ENCODE results near the gene CEBPB. TPM values are rescaled to one million over a fixed set of nuclear protein-coding genes. Genes with fewer than 3 reads are reported as not detected.

The CEBPB gene
- total and polyA plus RNA-seq, 2 donors from 2014 or later, result 33.6 to 81.4 TPM

DNA sequence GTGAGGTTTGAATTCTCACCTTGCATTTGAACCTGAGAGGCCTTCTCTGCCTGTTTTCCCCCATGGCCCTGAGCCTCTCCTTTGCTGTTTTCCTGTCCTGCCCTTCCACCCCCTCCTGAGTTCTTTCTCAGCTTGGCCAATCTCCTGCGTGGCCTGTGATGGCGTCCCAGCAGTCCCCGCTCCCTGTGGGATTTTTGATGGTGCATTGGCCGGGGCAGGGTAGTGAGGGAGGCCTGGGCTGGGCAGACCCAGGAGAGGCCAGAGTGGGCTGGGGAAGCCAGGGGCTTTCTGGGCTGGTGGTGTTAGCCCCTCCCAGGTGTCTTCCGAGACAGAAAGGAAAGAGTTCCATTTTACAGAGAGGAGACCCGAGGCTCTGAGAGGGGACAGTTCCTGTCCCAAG, 6.3 kb downstream of the CEBPB start:
- Histone ChIP-seq H3K4me1 (ENCODE audit: control insufficient read depth in 2 of 3, insufficient read depth in 2 of 3, low read depth in 1 of 3, low read length in 3 of 3) (peaks cover 0 to 11% (median 11%) of the 10 kb centered on the region in 3 donors), H3K27ac (ENCODE audit: low read depth in 2 of 2, low read length in 2 of 2) (no peak overlapping the region), H3K36me3 (ENCODE audit: control insufficient read depth in 2 of 3, insufficient read depth in 3 of 3, low read length in 3 of 3) (peaks cover 0 to 4% (median 0%) of the 10 kb centered on the region in 3 donors), H3K27me3 (ENCODE audit: control insufficient read depth, insufficient read depth, low read length) (no peaks in the 10 kb centered on the region), H3K4me3 (ENCODE audit: low read length in 3 of 3) (no peak overlapping the region), H3K9ac (ENCODE audit: low read length in 3 of 3) (no peak overlapping the region), H3K9me3 (ENCODE audit: control insufficient read depth in 2 of 3, insufficient read depth in 1 of 3, low read length in 3 of 3) (no peaks in the 10 kb centered on the region)
- intact Hi-C loops (cut with DNase I), result no loop called here
- no peak for DNase-seq
- FAIRE-seq, result no peak
- TF ChIP-seq, protein P1, sequence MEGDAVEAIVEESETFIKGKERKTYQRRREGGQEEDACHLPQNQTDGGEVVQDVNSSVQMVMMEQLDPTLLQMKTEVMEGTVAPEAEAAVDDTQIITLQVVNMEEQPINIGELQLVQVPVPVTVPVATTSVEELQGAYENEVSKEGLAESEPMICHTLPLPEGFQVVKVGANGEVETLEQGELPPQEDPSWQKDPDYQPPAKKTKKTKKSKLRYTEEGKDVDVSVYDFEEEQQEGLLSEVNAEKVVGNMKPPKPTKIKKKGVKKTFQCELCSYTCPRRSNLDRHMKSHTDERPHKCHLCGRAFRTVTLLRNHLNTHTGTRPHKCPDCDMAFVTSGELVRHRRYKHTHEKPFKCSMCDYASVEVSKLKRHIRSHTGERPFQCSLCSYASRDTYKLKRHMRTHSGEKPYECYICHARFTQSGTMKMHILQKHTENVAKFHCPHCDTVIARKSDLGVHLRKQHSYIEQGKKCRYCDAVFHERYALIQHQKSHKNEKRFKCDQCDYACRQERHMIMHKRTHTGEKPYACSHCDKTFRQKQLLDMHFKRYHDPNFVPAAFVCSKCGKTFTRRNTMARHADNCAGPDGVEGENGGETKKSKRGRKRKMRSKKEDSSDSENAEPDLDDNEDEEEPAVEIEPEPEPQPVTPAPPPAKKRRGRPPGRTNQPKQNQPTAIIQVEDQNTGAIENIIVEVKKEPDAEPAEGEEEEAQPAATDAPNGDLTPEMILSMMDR (IDR thresholded peaks at IDR 0.05; ENCODE audit: borderline replicate concordance, extremely low read depth, insufficient read depth), result no peak

DNA sequence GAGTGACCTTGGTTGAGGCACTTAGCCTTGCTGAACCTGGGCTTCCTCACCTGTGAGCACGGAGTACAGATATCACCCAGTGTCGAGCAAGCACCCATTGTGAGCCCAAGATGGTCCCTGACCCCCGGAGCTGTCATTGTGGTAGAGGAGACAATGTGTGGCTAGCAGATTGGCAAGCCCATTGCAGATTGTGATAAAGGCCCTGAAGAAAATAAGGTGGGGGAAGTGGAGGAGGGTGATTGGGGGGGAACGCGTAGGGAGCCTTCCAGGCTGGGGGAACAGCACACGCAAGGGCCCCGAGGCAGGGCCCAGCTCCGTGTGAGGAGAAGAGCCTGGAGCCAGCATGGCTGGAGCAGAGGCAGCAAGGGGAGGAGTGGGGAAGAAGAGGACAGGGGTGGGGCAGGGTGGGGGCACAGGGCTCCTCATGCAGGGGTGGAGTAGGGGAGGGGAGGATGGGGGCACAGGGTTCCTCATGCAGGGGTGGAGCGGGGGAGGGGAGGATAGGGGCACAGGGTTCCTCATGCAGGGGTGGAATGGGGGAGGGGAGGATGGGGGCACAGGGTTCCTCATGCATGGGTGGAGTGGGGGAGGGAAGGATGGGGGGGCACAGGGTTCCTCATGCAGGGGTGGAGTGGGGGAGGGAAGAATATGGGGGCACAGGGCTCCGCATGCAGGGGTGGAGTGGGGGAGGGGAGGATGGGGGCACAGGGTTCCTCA, 7.0 kb downstream of the CEBPB start:
- FAIRE-seq (no peak), DNase-seq (peak in 1 of 5 donors; percentile 54)
- intact Hi-C loops (cut with DNase I), result no loop called here
- Histone ChIP-seq H3K4me1 (ENCODE audit: control insufficient read depth in 2 of 3, insufficient read depth in 2 of 3, low read depth in 1 of 3, low read length in 3 of 3) (peaks cover 0 to 11% (median 11%) of the 10 kb centered on the region in 3 donors), H3K9ac (ENCODE audit: low read length in 3 of 3) (no peak overlapping the region), H3K9me3 (ENCODE audit: control insufficient read depth in 2 of 3, insufficient read depth in 1 of 3, low read length in 3 of 3) (no peaks in the 10 kb centered on the region), H3K36me3 (ENCODE audit: control insufficient read depth in 2 of 3, insufficient read depth in 3 of 3, low read length in 3 of 3) (peaks cover 0 to 4% (median 0%) of the 10 kb centered on the region in 3 donors), H3K27ac (ENCODE audit: low read depth in 2 of 2, low read length in 2 of 2) (no peak overlapping the region), H3K27me3 (ENCODE audit: control insufficient read depth, insufficient read depth, low read length) (no peaks in the 10 kb centered on the region), H3K4me3 (ENCODE audit: low read length in 3 of 3) (no peak overlapping the region)
- TF ChIP-seq, protein P1 (IDR thresholded peaks at IDR 0.05; ENCODE audit: borderline replicate concordance, extremely low read depth, insufficient read depth), result no peak

DNA sequence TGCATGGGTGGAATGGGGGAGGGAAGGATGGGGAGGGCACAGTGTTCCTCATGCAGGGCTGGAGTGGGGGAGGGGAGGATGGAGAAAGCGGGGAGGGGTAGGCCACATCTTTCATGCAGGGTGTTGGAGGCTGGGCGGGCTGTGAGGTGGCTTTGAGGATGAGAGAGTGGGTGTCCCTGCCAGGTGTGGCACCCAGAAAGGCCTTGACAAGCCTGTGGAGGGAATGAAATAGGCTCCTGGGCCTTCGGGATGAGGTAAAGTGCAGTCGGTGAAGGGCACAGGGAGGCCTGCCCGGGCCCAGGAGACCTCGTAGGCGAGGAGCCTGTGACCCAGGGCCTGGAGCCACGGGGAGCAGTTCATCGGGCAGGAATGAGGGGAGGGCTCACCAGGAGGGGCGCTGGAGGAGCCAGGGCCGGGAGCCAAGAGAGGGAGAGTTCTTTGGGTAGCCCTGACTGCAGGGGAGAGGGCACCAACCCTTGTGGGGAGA, 7.6 kb downstream of the CEBPB start:
- TF ChIP-seq, protein P1 (IDR thresholded peaks at IDR 0.05; ENCODE audit: borderline replicate concordance, extremely low read depth, insufficient read depth), result no peak
- peaks cover 0 to 4% (median 0%) of the 10 kb centered on the region in 3 donors for H3K36me3 ChIP-seq (ENCODE audit: control insufficient read depth in 2 of 3, insufficient read depth in 3 of 3, low read length in 3 of 3)
- H3K9me3 ChIP-seq (ENCODE audit: control insufficient read depth in 2 of 3, insufficient read depth in 1 of 3, low read length in 3 of 3), result no peaks in the 10 kb centered on the region
- intact Hi-C loops (cut with DNase I), result no loop called here
- no peak overlapping the region for H3K27ac ChIP-seq (ENCODE audit: low read depth in 2 of 2, low read length in 2 of 2)
- FAIRE-seq (no peak), DNase-seq (peak in 1 of 5 donors; percentile 66)
- H3K9ac ChIP-seq (ENCODE audit: low read length in 3 of 3), result no peak overlapping the region
- H3K27me3 ChIP-seq (ENCODE audit: control insufficient read depth, insufficient read depth, low read length), result no peaks in the 10 kb centered on the region
- no peak overlapping the region for H3K4me3 ChIP-seq (ENCODE audit: low read length in 3 of 3)
- peaks cover 0 to 6% (median 6%) of the 10 kb centered on the region in 3 donors for H3K4me1 ChIP-seq (ENCODE audit: control insufficient read depth in 2 of 3, insufficient read depth in 2 of 3, low read depth in 1 of 3, low read length in 3 of 3)
